Gastroesophageal sphincter (tissue), 3 donors: ENCODE data around the gene ZAR1.

ENCODE experiments used
- CTCF ChIP-seq, 4 experiments: fragments of 200-600 bp in 2 of 4; fragments of 450-650 bp in 2 of 4; sonication (generic) in 1 of 4; IDR thresholded peaks; one replicate each; pipeline ENCODE4 v1.5.1; 2017 to 2019; ENCODE audit warnings: antibody characterized with exemption in 4 of 4, mild to moderate bottlenecking in 2 of 4, moderate library complexity in 2 of 4
- EP300 ChIP-seq: sonication (generic); formaldehyde crosslinking; IDR thresholded peaks from one replicate; pipeline ENCODE4 v1.6.1; 2017; ENCODE audit warnings: antibody characterized with exemption, mild to moderate bottlenecking
- POLR2AphosphoS5 ChIP-seq: sonication (generic); formaldehyde crosslinking; IDR thresholded peaks from one replicate; pipeline ENCODE4 v1.6.1; 2017; ENCODE audit warnings: antibody characterized with exemption

- TF ChIP-seq CTCF (IDR thresholded peaks at IDR 0.05) (no peak), POLR2AphosphoS5 (no peak), EP300 (no peak)
Measured at GRCh38 chr4:48491514-48492176, 1.6 kb downstream of the ZAR1 start.
